Mesendoderm (in vitro differentiated cells): Measurements from ENCODE around the gene COL25A1.

Experiments
- DNase-seq: peaks from one replicate; pipeline ENCODE4 v3.0.0; 2013
- H2AK5ac ChIP-seq: 2 replicates; pipeline ENCODE4 v1.6.1; 2013; ENCODE audit warnings: low read length, inconsistent platforms
- H2BK120ac ChIP-seq: 2 replicates; pipeline ENCODE4 v1.6.1; 2013; ENCODE audit warnings: low read depth, mild to moderate bottlenecking, low read length, moderate library complexity, mixed read lengths
- H2BK15ac ChIP-seq: replicated peaks from 2 replicates; pipeline ENCODE4 v1.6.1; 2013; ENCODE audit warnings: low read depth, mild to moderate bottlenecking, moderate library complexity
- H2BK5ac ChIP-seq: 2 replicates; pipeline ENCODE4 v1.6.1; 2013; ENCODE audit warnings: low read length, inconsistent platforms
- H3K18ac ChIP-seq: 2 replicates; pipeline ENCODE4 v1.6.1; 2013; ENCODE audit warnings: mild to moderate bottlenecking, low read length, mixed read lengths
- H3K23ac ChIP-seq: one replicate; pipeline ENCODE4 v1.6.1; 2013; ENCODE audit warnings: low read length
- H3K27ac ChIP-seq: 2 replicates; pipeline ENCODE4 v1.5.1; 2013; ENCODE audit warnings: low read depth, mild to moderate bottlenecking, inconsistent platforms, low read length, moderate library complexity
- H3K27me3 ChIP-seq: 2 replicates; pipeline ENCODE4 v1.6.1; 2013; ENCODE audit warnings: low read length, control low read depth, mild to moderate bottlenecking, inconsistent platforms; ENCODE audit not compliant: insufficient read depth, poor library complexity
- H3K36me3 ChIP-seq: 2 replicates; pipeline ENCODE4 v1.6.1; 2013; ENCODE audit warnings: low read length, inconsistent platforms; ENCODE audit not compliant: control insufficient read depth, insufficient read depth
- H3K4ac ChIP-seq: one replicate; pipeline ENCODE4 v1.6.1; 2013; ENCODE audit warnings: low read depth, mild to moderate bottlenecking, low read length, moderate library complexity
- H3K4me1 ChIP-seq: 2 replicates; pipeline ENCODE4 v1.6.1; 2013; ENCODE audit warnings: low read depth, low read length, inconsistent platforms; ENCODE audit not compliant: control insufficient read depth
- H3K4me2 ChIP-seq: 2 replicates; pipeline ENCODE4 v1.6.1; 2013; ENCODE audit warnings: low read length
- H3K4me3 ChIP-seq: 2 replicates; pipeline ENCODE4 v1.5.1; 2013; ENCODE audit warnings: mild to moderate bottlenecking, low read length
- H3K56ac ChIP-seq: one replicate; pipeline ENCODE4 v1.6.1; 2013; ENCODE audit warnings: low read length
- H3K79me1 ChIP-seq: 2 replicates; pipeline ENCODE4 v1.6.1; 2013; ENCODE audit warnings: low read length, inconsistent platforms
- H3K79me2 ChIP-seq: 2 replicates; pipeline ENCODE4 v1.6.1; 2013; ENCODE audit warnings: mild to moderate bottlenecking, low read length; ENCODE audit not compliant: control insufficient read depth, insufficient read depth
- H3K9ac ChIP-seq: 2 replicates; pipeline ENCODE4 v1.6.1; 2013; ENCODE audit warnings: low read length, inconsistent platforms
- H4K5ac ChIP-seq: one replicate; pipeline ENCODE4 v1.6.1; 2013; ENCODE audit warnings: low read length
- H4K8ac ChIP-seq: one replicate; pipeline ENCODE4 v1.6.1; 2013; ENCODE audit warnings: low read depth, mild to moderate bottlenecking, control low read depth, low read length, moderate library complexity
- WGBS: extraction: QIAGEN DNeasy Blood & Tissue Kit; methylation state at CpG from one replicate; pipeline ENCODE4 v1.1.7; 2013; ENCODE audit warnings: low lambda C conversion rate, missing lambda C conversion rate; ENCODE audit not compliant: insufficient coverage; ENCODE audit errors: extremely low coverage; 5-methylcytosine and 5-hydroxymethylcytosine counted together

The COL25A1 gene

GRCh38 chr4:108950158-108950915 lies 352.1 kb downstream of the COL25A1 start:
- Histone ChIP-seq H3K9ac (no peak overlapping the region), H2BK5ac (no peak overlapping the region)

GRCh38 chr4:108947526-108947925 lies 354.9 kb downstream of the COL25A1 start:
- Histone ChIP-seq H3K4me1 (no peaks in the 10 kb centered on the region), H3K79me1 (no peaks in the 10 kb centered on the region), H4K8ac (no peak overlapping the region), H3K27ac (no peak overlapping the region), H3K79me2 (no peaks in the 10 kb centered on the region), H3K4ac (no peak overlapping the region), H3K9ac (no peak overlapping the region), H3K18ac (no peak overlapping the region), H3K4me3 (no peak overlapping the region), H4K5ac (no peak overlapping the region), H3K4me2 (no peak overlapping the region), H2AK5ac (no peak overlapping the region), H2BK120ac (no peak overlapping the region), H3K56ac (no peak overlapping the region), H2BK15ac (no peak overlapping the region), H3K23ac (no peak overlapping the region), H3K27me3 (no peaks in the 10 kb centered on the region), H2BK5ac (no peak overlapping the region), H3K36me3 (no peaks in the 10 kb centered on the region)
- no peak for DNase-seq

More at GRCh38 chr4:108950158-108950915, 352.1 kb downstream of the COL25A1 start:
- no peak overlapping the region for H3K27ac ChIP-seq
- no peaks in the 10 kb centered on the region for H3K27me3 ChIP-seq
- no peak for DNase-seq
- no peak overlapping the region for H3K18ac ChIP-seq
- H3K4ac ChIP-seq: no peak overlapping the region
- no peak overlapping the region for H3K23ac ChIP-seq
- H3K79me1 ChIP-seq: no peaks in the 10 kb centered on the region
- H3K36me3 ChIP-seq: no peaks in the 10 kb centered on the region
- no peak overlapping the region for H2AK5ac ChIP-seq
- no peak overlapping the region for H4K5ac ChIP-seq
- no peak overlapping the region for H3K4me3 ChIP-seq
- H2BK15ac ChIP-seq: no peak overlapping the region
- no peaks in the 10 kb centered on the region for H3K4me1 ChIP-seq
- no peak overlapping the region for H4K8ac ChIP-seq
- H3K79me2 ChIP-seq: no peaks in the 10 kb centered on the region
- WGBS: no CpG with 5 or more reads among the region's 6 CpGs
- H2BK120ac ChIP-seq: no peak overlapping the region
- H3K56ac ChIP-seq: no peak overlapping the region
- no peak overlapping the region for H3K4me2 ChIP-seq

- H4K8ac ChIP-seq: no peak overlapping the region
- H3K9ac ChIP-seq: no peak overlapping the region
- H3K27ac ChIP-seq: no peak overlapping the region
- H3K4me3 ChIP-seq: no peak overlapping the region
- no peak overlapping the region for H3K4me2 ChIP-seq
- H3K56ac ChIP-seq: no peak overlapping the region
- H2BK120ac ChIP-seq: no peak overlapping the region
- no peak overlapping the region for H2BK5ac ChIP-seq
- H3K79me1 ChIP-seq: no peaks in the 10 kb centered on the region
- H3K79me2 ChIP-seq: no peaks in the 10 kb centered on the region
- H3K27me3 ChIP-seq: no peaks in the 10 kb centered on the region
- no peaks in the 10 kb centered on the region for H3K36me3 ChIP-seq
- no peak overlapping the region for H3K23ac ChIP-seq
- no peak overlapping the region for H4K5ac ChIP-seq
- H3K4me1 ChIP-seq: no peaks in the 10 kb centered on the region
- H2BK15ac ChIP-seq: no peak overlapping the region
- H2AK5ac ChIP-seq: no peak overlapping the region
- WGBS: no CpG with 5 or more reads among the region's 2 CpGs
- no peak for DNase-seq
- no peak overlapping the region for H3K4ac ChIP-seq
- H3K18ac ChIP-seq: no peak overlapping the region
These were observed 356.2 kb downstream of the COL25A1 start for GRCh38 chr4:108946237-108946636.

- Histone ChIP-seq H4K5ac (no peak overlapping the region), H3K23ac (no peak overlapping the region), H3K27me3 (no peaks in the 10 kb centered on the region), H3K36me3 (no peaks in the 10 kb centered on the region), H2BK15ac (no peak overlapping the region), H4K8ac (no peak overlapping the region), H3K27ac (no peak overlapping the region), H3K9ac (no peak overlapping the region), H3K56ac (no peak overlapping the region), H3K18ac (no peak overlapping the region), H2BK5ac (no peak overlapping the region), H2BK120ac (no peak overlapping the region), H3K79me2 (no peaks in the 10 kb centered on the region), H2AK5ac (no peak overlapping the region), H3K4ac (no peak overlapping the region), H3K4me1 (no peaks in the 10 kb centered on the region), H3K4me3 (no peak overlapping the region), H3K4me2 (no peak overlapping the region), H3K79me1 (no peaks in the 10 kb centered on the region)
- WGBS: no CpG with 5 or more reads among the region's 4 CpGs
- peak; percentile 51 for DNase-seq
These were observed 358.4 kb downstream of the COL25A1 start for GRCh38 chr4:108943976-108944591.

GRCh38 chr4:108943371-108943770 lies 359.1 kb downstream of the COL25A1 start:
- H3K4me1 ChIP-seq: no peaks in the 10 kb centered on the region
- H3K4me2 ChIP-seq: no peak overlapping the region
- H2BK5ac ChIP-seq: no peak overlapping the region
- no peak overlapping the region for H4K5ac ChIP-seq
- H3K79me1 ChIP-seq: no peaks in the 10 kb centered on the region
- H3K4ac ChIP-seq: no peak overlapping the region
- H3K27me3 ChIP-seq: no peaks in the 10 kb centered on the region
- H3K79me2 ChIP-seq: no peaks in the 10 kb centered on the region
- no peak overlapping the region for H3K9ac ChIP-seq
- H2BK15ac ChIP-seq: no peak overlapping the region
- no CpG with 5 or more reads among the region's 3 CpGs for WGBS
- no peak overlapping the region for H3K27ac ChIP-seq
- no peak for DNase-seq
- H3K4me3 ChIP-seq: no peak overlapping the region
- no peaks in the 10 kb centered on the region for H3K36me3 ChIP-seq
- no peak overlapping the region for H2BK120ac ChIP-seq
- no peak overlapping the region for H3K23ac ChIP-seq
- H3K56ac ChIP-seq: no peak overlapping the region
- H3K18ac ChIP-seq: no peak overlapping the region
- no peak overlapping the region for H4K8ac ChIP-seq
- H2AK5ac ChIP-seq: no peak overlapping the region
